ENCODE results near the gene CADPS.

Gene CADPS

GRCh38 chr3:62669161-62669560 lies 206.1 kb downstream of the CADPS start:
- no peak overlapping the region for H3K27ac ChIP-seq
- no peak for TF ChIP-seq CTCF (conservative IDR thresholded peaks at IDR 0.05; ENCODE audit: low read depth)
- no peak for DNase-seq (ENCODE audit: low spot score)
- ChIA-PET CTCF (no interaction called here), POLR2A (ENCODE audit: low non-redundant PET) (no interaction called here)

- ChIA-PET POLR2A (ENCODE audit: low non-redundant PET) (no interaction called here), CTCF (no interaction called here)
- DNase-seq (ENCODE audit: low spot score), result no peak
- no peak overlapping the region for H3K27ac ChIP-seq
- TF ChIP-seq CTCF (conservative IDR thresholded peaks at IDR 0.05; ENCODE audit: low read depth), result no peak
Observed at GRCh38 chr3:62667714-62668113, 207.5 kb downstream of the CADPS start.

GRCh38 chr3:62665627-62666437 lies 209.4 kb downstream of the CADPS start:
- DNase-seq (ENCODE audit: low spot score), result peak; percentile 36
- POLR2A ChIA-PET (ENCODE audit: low non-redundant PET), result no interaction called here
- peak; percentile 73 for TF ChIP-seq CTCF (conservative IDR thresholded peaks at IDR 0.05; ENCODE audit: low read depth)

GRCh38 chr3:62662677-62663076 lies 212.5 kb downstream of the CADPS start:
- no peak for DNase-seq (ENCODE audit: low spot score)
- ChIA-PET CTCF (no interaction called here), POLR2A (ENCODE audit: low non-redundant PET) (no interaction called here)
- no peak overlapping the region for H3K27ac ChIP-seq
- no peak for TF ChIP-seq CTCF (conservative IDR thresholded peaks at IDR 0.05; ENCODE audit: low read depth)

More at GRCh38 chr3:62665627-62666437, 209.4 kb downstream of the CADPS start:
- CTCF ChIA-PET, result interaction anchor here (0.7 to 1.0 kb wide), 5 partner anchors 12 to 563 kb away, joined by 3 to 5 read pairs (median 4); no protein-coding TSS in a partner anchor
- no peak overlapping the region for H3K27ac ChIP-seq

- no peak for DNase-seq (ENCODE audit: low spot score)
- no peak for TF ChIP-seq CTCF (conservative IDR thresholded peaks at IDR 0.05; ENCODE audit: low read depth)
- POLR2A ChIA-PET (ENCODE audit: low non-redundant PET), result no interaction called here
- H3K27ac ChIP-seq, result no peak overlapping the region
- CTCF ChIA-PET, result interaction anchor here (0.6 kb wide), 1 partner anchor 196 kb away, joined by 4 read pairs; no protein-coding TSS in a partner anchor
Observed at GRCh38 chr3:62659660-62660059, 215.6 kb downstream of the CADPS start.

GRCh38 chr3:62655691-62656063 lies 219.5 kb downstream of the CADPS start:
- DNase-seq (ENCODE audit: low spot score), result no peak
- TF ChIP-seq CTCF (conservative IDR thresholded peaks at IDR 0.05; ENCODE audit: low read depth), result no peak
- ChIA-PET CTCF (no interaction called here), POLR2A (ENCODE audit: low non-redundant PET) (no interaction called here)
- H3K27ac ChIP-seq, result no peak overlapping the region
